ENCODE measurements around the gene LARGE1.
"Not testable (repeated sequence)": the region's sequence is repeated elsewhere in the genome, so short reads cannot be mapped to it uniquely, and the experiment has no call there.

Gene LARGE1

GRCh38 chr22:33883561-33883960 is 36.7 kb downstream of the LARGE1 start:
- no peak for DNase-seq

GRCh38 chr22:33882991-33883390 is 37.3 kb downstream of the LARGE1 start:
- no peak for DNase-seq

- DNase-seq: no peak
Observed at GRCh38 chr22:33880986-33881385, 39.3 kb downstream of the LARGE1 start.

- DNase-seq: no peak
Observed at GRCh38 chr22:33879796-33880195, 40.5 kb downstream of the LARGE1 start.

GRCh38 chr22:33875316-33875715 is 45.0 kb downstream of the LARGE1 start:
- no peak for DNase-seq

- DNase-seq: no peak
Observed at GRCh38 chr22:33874206-33874605, 46.1 kb downstream of the LARGE1 start.

- no peak for DNase-seq
Observed at GRCh38 chr22:33873666-33874065, 46.6 kb downstream of the LARGE1 start.

GRCh38 chr22:33873186-33873585 is 47.1 kb downstream of the LARGE1 start:
- peak; percentile 29 for DNase-seq

- no peak for DNase-seq
Observed at GRCh38 chr22:33871935-33872334, 48.3 kb downstream of the LARGE1 start.

- DNase-seq: no peak
Observed at GRCh38 chr22:33869946-33870345, 50.3 kb downstream of the LARGE1 start.

GRCh38 chr22:33867971-33868370 is 52.3 kb downstream of the LARGE1 start:
- DNase-seq: no peak

- DNase-seq: no peak
Observed at GRCh38 chr22:33867118-33867866, 53.0 kb downstream of the LARGE1 start.

- no peak for DNase-seq
Observed at GRCh38 chr22:33866511-33866910, 53.8 kb downstream of the LARGE1 start.

- no peak for DNase-seq
Observed at GRCh38 chr22:33865996-33866395, 54.3 kb downstream of the LARGE1 start.

GRCh38 chr22:33865248-33865647 is 55.0 kb downstream of the LARGE1 start:
- no peak for DNase-seq

GRCh38 chr22:33864723-33865130 is 55.5 kb downstream of the LARGE1 start:
- DNase-seq: no peak

- no peak for DNase-seq
Observed at GRCh38 chr22:33861216-33861875, 58.9 kb downstream of the LARGE1 start.

GRCh38 chr22:33860386-33860785 is 59.9 kb downstream of the LARGE1 start:
- no peak for DNase-seq

GRCh38 chr22:33859311-33859710 is 61.0 kb downstream of the LARGE1 start:
- DNase-seq: no peak

GRCh38 chr22:33858653-33859052 is 61.6 kb downstream of the LARGE1 start:
- DNase-seq: not testable (repeated sequence)

- not testable (repeated sequence) for DNase-seq
Observed at GRCh38 chr22:33857767-33858166, 62.5 kb downstream of the LARGE1 start.

- DNase-seq: no peak
Observed at GRCh38 chr22:33854724-33855123, 65.6 kb downstream of the LARGE1 start.

GRCh38 chr22:33853200-33854097 is 66.8 kb downstream of the LARGE1 start:
- DNase-seq: peak; percentile 59

All from NCI-H1436 (cell line).